ENCODE measurements around the gene NUP62. TPM values are rescaled to one million over a fixed set of nuclear protein-coding genes. Genes with fewer than 3 reads are reported as not detected.

Gene NUP62
- total RNA-seq, 3 donors from 2014 or later (not counting 1 experiment from before 2014, with no cell fraction given) = 34.2 to 57.4 (median 40.9) TPM

DNA sequence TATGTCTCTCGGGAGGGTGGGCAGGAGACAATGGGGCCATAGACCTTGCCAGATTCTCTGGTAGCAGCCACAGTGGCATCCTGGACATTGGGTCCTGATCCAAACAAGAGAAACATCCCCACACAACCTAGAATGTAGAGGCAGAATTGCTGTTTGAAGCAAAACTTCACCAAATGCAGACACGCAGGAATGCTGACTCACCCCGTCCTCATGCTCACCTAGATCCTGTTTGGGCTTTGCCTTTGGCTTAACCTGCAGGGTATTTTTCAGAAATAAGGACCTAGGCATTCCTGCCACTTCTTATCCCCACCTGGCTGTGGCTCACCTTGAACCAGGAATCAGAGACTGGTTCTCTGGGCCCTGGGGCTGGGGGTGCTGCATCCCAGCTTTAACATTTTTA lies 44.5 kb downstream of the NUP62 start:
- Histone ChIP-seq H3K36me3 (ENCODE audit: control insufficient read depth, insufficient read depth, low read length) (peaks cover 50% of the 10 kb centered on the region), H3K4me1 (ENCODE audit: control insufficient read depth, insufficient read depth, low read length) (peaks cover 4% of the 10 kb centered on the region), H3K27me3 (ENCODE audit: control insufficient read depth, insufficient read depth, low read length) (no peaks in the 10 kb centered on the region), H3K4me3 (ENCODE audit: low read length) (no peak overlapping the region), H3K9me3 (ENCODE audit: control insufficient read depth, insufficient read depth, low read length) (no peaks in the 10 kb centered on the region), H3K27ac (ENCODE audit: low read length) (no peak overlapping the region)
- H3K27me3 Mint-ChIP-seq (ENCODE audit: low read depth in 2 of 2) = no peaks in the 10 kb centered on the region
- peaks cover 0 to 7% of the 10 kb centered on the region in 2 donors for H3K4me1 Mint-ChIP-seq
- TF ChIP-seq, protein P1, sequence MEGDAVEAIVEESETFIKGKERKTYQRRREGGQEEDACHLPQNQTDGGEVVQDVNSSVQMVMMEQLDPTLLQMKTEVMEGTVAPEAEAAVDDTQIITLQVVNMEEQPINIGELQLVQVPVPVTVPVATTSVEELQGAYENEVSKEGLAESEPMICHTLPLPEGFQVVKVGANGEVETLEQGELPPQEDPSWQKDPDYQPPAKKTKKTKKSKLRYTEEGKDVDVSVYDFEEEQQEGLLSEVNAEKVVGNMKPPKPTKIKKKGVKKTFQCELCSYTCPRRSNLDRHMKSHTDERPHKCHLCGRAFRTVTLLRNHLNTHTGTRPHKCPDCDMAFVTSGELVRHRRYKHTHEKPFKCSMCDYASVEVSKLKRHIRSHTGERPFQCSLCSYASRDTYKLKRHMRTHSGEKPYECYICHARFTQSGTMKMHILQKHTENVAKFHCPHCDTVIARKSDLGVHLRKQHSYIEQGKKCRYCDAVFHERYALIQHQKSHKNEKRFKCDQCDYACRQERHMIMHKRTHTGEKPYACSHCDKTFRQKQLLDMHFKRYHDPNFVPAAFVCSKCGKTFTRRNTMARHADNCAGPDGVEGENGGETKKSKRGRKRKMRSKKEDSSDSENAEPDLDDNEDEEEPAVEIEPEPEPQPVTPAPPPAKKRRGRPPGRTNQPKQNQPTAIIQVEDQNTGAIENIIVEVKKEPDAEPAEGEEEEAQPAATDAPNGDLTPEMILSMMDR (IDR thresholded peaks at IDR 0.05) = no peak
- intact Hi-C loops (cut with micrococcal nuclease) = no loop called here
- no peaks in the 10 kb centered on the region for H3K9me3 Mint-ChIP-seq
- 88% methylated on average over 3 of the region's 3 CpGs for WGBS (ENCODE audit: insufficient coverage)
- no peaks in the 10 kb centered on the region for H3K36me3 Mint-ChIP-seq
- no peak overlapping the region for H3K27ac Mint-ChIP-seq
- ATAC-seq (no peak), DNase-seq (no peak)
- no peak overlapping the region for H3K4me3 Mint-ChIP-seq

DNA sequence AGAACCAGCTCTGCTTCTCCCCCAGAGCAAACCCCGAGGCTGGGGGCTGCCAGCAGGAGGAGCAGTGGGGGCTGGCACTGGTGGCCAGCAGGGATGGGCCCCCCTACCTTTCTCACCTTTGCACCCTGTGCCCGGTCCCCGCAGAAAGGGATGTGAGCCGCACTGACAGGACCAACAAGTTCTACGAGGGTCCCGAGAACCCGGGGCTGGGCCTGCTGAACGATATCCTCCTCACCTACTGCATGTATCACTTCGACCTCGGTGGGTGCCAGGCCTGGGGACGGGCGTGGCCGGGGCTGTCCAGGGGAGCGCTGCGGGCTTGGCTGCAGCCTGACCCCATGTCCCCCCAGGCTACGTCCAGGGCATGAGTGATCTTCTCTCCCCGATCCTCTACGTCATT lies 45.2 kb downstream of the NUP62 start:
- Histone ChIP-seq H3K27ac (ENCODE audit: low read length) (no peak overlapping the region), H3K9me3 (ENCODE audit: control insufficient read depth, insufficient read depth, low read length) (no peaks in the 10 kb centered on the region), H3K27me3 (ENCODE audit: control insufficient read depth, insufficient read depth, low read length) (no peaks in the 10 kb centered on the region), H3K36me3 (ENCODE audit: control insufficient read depth, insufficient read depth, low read length) (peaks cover 52% of the 10 kb centered on the region), H3K4me1 (ENCODE audit: control insufficient read depth, insufficient read depth, low read length) (no peaks in the 10 kb centered on the region), H3K4me3 (ENCODE audit: low read length) (no peak overlapping the region)
- Mint-ChIP-seq H3K9me3 (no peaks in the 10 kb centered on the region), H3K27ac (no peak overlapping the region), H3K4me1 (peaks cover 0 to 4% of the 10 kb centered on the region in 2 donors), H3K4me3 (no peak overlapping the region), H3K36me3 (no peaks in the 10 kb centered on the region), H3K27me3 (ENCODE audit: low read depth in 2 of 2) (no peaks in the 10 kb centered on the region)
- WGBS (ENCODE audit: insufficient coverage) = 96% methylated on average over 18 of the region's 18 CpGs
- intact Hi-C loops (cut with micrococcal nuclease) = no loop called here
- ATAC-seq (no peak), DNase-seq (no peak)
- TF ChIP-seq, protein P1 (IDR thresholded peaks at IDR 0.05) = no peak

DNA sequence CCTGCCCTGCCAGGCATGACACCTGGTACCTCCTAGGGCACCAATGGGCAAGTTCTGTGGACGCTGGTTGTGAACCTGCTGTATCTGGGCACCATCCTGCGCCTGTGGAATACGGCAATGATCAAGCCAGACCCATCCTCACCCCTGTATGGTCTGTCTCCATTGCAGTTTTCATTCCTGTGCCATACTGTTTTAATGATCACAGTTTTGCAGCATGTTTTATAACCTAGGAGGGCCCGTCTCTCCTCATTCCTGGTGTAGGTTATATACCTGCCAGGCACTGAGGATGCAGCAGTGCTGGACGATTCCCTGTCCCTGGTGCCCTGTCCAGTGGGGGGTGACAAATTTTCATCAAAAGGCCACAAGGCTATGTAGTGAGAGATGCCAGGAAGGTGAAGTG lies 46.2 kb downstream of the NUP62 start:
- H3K4me3 Mint-ChIP-seq = no peak overlapping the region
- TF ChIP-seq, protein P1 (IDR thresholded peaks at IDR 0.05) = no peak
- H3K36me3 Mint-ChIP-seq = no peaks in the 10 kb centered on the region
- Histone ChIP-seq H3K36me3 (ENCODE audit: control insufficient read depth, insufficient read depth, low read length) (peaks cover 53% of the 10 kb centered on the region), H3K27ac (ENCODE audit: low read length) (no peak overlapping the region), H3K9me3 (ENCODE audit: control insufficient read depth, insufficient read depth, low read length) (no peaks in the 10 kb centered on the region), H3K27me3 (ENCODE audit: control insufficient read depth, insufficient read depth, low read length) (no peaks in the 10 kb centered on the region), H3K4me3 (ENCODE audit: low read length) (no peak overlapping the region), H3K4me1 (ENCODE audit: control insufficient read depth, insufficient read depth, low read length) (peaks cover 8% of the 10 kb centered on the region)
- H3K27me3 Mint-ChIP-seq (ENCODE audit: low read depth in 2 of 2) = no peaks in the 10 kb centered on the region
- no peaks in the 10 kb centered on the region for H3K9me3 Mint-ChIP-seq
- intact Hi-C loops (cut with micrococcal nuclease) = no loop called here
- DNase-seq (no peak), ATAC-seq (no peak)
- H3K27ac Mint-ChIP-seq = no peak overlapping the region
- H3K4me1 Mint-ChIP-seq = peaks cover 10 to 13% of the 10 kb centered on the region in 2 donors
- WGBS (ENCODE audit: insufficient coverage) = 97% methylated on average over 5 of the region's 5 CpGs

DNA sequence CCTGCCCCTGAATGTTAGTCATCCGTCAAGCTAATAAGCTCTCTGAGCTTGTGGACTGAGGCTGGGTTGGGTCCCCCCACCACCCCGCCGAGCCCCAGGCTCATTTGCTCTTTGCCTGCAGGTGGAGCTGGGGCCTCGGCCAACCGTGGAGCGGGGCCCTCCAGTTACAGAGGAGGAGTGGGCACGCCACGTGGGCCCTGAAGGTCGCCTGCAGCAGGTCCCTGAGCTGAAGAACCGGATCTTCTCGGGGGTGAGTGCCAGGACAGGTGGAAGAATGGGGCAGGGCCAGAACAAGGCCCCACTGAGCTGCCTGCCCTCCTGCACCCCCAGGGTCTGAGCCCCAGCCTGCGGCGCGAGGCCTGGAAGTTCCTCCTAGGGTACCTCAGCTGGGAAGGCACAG lies 46.7 kb downstream of the NUP62 start:
- Mint-ChIP-seq H3K4me1 (peaks cover 12 to 17% of the 10 kb centered on the region in 2 donors), H3K36me3 (no peaks in the 10 kb centered on the region), H3K9me3 (no peaks in the 10 kb centered on the region), H3K4me3 (no peak overlapping the region), H3K27me3 (ENCODE audit: low read depth in 2 of 2) (no peaks in the 10 kb centered on the region), H3K27ac (no peak overlapping the region)
- 96% methylated on average over 14 of the region's 14 CpGs for WGBS (ENCODE audit: insufficient coverage)
- Histone ChIP-seq H3K27ac (ENCODE audit: low read length) (no peak overlapping the region), H3K4me1 (ENCODE audit: control insufficient read depth, insufficient read depth, low read length) (peaks cover 10% of the 10 kb centered on the region), H3K27me3 (ENCODE audit: control insufficient read depth, insufficient read depth, low read length) (no peaks in the 10 kb centered on the region), H3K9me3 (ENCODE audit: control insufficient read depth, insufficient read depth, low read length) (no peaks in the 10 kb centered on the region), H3K4me3 (ENCODE audit: low read length) (no peak overlapping the region), H3K36me3 (ENCODE audit: control insufficient read depth, insufficient read depth, low read length) (peaks cover 53% of the 10 kb centered on the region)
- ATAC-seq (no peak), DNase-seq (no peak)
- TF ChIP-seq, protein P1 (IDR thresholded peaks at IDR 0.05) = no peak
- intact Hi-C loops (cut with micrococcal nuclease) = no loop called here

Measured in natural killer cell (primary cell).